RPMI7951 (cell line): ENCODE results near the gene MYPOP. TPM values are rescaled to one million over a fixed set of nuclear protein-coding genes. Genes with fewer than 3 reads are reported as not detected.
A peak's percentile ranks its signal among the peaks of the same experiment; 100 is the strongest.

ENCODE experiments used
- DNase-seq: peaks from one replicate; pipeline ENCODE4 v3.0.0-alpha.2; 2012; ENCODE audit warnings: low read depth
- total RNA-seq: library from RNA; depleted of rRNA; stranded (reverse); fragments of >200 nt; shearing (Covaris generic); gene quantifications from 2 replicates; pipeline ENCODE4 v1.2.3, GENCODE V29; 2014; rRNA removed

MYPOP gene
- total RNA-seq, 1 experiment from 2014 or later: 1.1 TPM

- DNase-seq: peak; percentile 40
Observed at GRCh38 chr19:45863840-45864628, 38.4 kb downstream of the MYPOP start, which contains the start of gene FOXA3. Gene FOXA3 (plus strand): TSS chr19:45864326. CDS start chr19:45864457, 131 bp downstream.

DNA sequence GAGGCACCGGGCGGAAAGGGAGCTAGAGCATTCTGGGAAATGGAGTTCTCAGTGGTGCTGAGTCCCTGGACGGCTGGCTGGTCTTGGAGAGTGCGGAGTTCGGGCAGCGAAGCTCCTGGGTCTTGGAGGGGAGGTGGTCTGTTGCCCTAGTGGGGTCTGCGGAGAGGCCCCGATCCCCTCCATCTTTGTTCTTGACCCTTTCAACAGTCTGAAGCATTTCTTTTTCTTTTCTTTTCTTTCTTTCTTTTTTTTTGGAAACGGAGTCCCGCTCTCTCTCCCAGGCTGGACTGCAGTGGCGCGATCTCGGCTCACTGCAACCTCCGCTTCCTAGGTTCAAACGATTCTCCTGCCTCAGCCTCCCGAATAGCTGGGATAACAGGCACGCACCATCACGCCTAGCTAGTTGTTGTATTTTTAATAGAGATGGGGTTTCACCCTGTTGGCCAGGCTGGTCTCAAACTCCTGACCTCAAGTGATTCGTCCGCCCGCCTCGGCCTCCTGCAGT, 39.0 kb downstream of the MYPOP start:
- DNase-seq: no peak

DNA sequence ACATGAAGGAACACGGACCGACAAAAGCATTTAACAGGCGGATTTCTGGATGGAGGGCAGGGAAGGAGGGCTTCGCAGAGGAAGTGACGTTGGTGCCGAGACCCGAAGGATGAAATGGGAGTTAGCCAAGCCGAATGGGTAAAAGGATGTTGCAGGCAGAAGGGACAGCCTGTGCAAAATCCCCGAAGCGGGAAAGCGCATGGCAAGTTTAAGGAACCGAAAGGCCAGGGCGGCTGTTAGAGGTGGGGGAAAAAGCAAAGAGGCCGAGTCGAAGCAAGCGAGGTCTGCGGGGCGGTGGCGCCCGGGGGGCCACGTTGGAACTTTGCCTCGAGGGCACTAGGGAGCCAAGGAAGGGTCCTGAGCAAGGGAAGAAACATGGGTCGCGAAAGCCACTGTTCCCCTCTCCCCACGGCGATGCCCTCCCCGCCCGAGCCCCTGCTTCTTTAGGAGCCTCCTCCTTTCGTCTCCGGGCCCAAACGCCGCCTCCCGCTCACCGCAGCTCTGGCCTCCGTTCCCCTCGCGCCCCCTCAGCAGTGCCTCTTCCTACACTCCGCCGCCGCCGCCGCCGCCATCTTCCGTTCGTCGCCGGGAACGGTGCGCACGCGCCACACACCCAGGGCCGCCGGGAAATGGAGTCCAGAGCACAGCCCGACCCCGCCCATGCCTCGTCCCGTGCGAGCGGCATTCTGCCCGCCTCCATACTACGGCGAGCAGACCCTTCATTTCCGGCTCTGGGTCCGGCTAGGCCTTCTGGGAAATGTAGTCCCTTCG, 39.7 kb downstream of the MYPOP start, which contains the start of gene SYMPK:
TSS of gene SYMPK (minus strand) at position 584 of the 771 bp plus-strand sequence. CDS start 8,652 bp downstream, outside the sequence.
- peak; percentile 98 for DNase-seq

DNA sequence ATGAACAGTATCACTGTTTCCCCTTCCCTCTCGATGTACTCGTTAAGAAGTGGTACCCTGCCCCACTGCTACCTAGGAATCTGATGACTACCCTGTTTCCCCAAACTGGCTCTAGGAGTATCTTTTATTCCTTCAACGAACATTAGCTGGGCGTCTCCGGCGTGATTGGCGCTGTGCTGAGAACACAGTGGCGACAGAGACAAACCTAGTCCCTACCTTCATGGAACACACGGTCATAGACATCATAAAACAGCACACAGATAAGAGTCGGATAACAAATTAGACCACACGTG, 40.2 kb downstream of the MYPOP start:
- DNase-seq: no peak

GRCh38 chr19:45860359-45861259, 41.8 kb downstream of the MYPOP start:
- no peak for DNase-seq

GRCh38 chr19:45854167-45854778, 48.1 kb downstream of the MYPOP start:
- DNase-seq: no peak

DNA sequence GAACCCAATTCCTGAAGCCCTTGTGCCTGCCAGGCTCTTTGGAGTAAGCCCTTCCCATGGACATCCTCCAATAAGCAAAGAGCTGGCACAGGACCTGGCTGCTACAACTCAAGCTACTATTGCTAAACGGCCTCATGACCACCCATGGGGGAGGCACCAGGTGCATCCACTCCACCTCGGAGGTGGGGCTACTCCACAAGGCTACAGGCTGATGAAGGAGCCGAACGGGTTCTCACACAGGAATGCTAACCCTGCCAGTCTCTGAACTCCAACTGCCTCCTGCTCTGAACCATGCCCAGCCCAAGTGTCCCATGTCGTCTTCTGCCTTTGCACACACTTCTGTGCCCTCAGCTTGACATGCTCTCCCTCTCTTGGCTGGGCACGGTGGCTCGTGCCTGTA, 49.4 kb downstream of the MYPOP start:
- no peak for DNase-seq

DNA sequence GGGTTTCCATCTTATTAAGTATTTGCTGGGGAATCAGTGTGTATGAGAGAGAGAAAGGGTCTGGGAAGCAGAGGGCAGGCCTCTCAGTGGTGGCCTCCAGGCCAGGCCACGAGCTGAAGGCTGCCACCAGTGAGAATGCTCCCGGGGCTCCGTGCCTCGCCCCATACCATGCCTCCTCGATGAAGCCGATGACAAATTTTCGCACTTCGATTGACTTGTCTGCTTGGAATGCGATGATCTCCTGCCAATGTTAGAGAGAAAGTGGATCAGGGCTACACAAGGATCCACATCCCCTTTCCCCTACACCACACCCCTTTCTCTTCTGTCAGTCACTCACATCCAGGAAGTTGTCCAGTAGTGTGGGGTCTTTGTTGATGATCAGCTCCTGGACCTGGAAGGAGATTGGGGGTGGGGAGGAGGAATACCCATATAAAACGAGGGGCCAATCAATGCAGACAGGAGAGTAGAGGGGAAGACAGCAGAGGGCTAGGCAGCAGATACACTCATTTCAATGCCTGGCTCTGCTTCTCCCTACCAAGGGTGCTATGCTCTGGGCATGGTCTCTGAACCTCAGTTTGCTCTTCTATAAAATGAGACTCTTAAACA, 50.2 kb downstream of the MYPOP start:
- no peak for DNase-seq

GRCh38 chr19:45848922-45849321, 53.5 kb downstream of the MYPOP start:
- DNase-seq: no peak

DNA sequence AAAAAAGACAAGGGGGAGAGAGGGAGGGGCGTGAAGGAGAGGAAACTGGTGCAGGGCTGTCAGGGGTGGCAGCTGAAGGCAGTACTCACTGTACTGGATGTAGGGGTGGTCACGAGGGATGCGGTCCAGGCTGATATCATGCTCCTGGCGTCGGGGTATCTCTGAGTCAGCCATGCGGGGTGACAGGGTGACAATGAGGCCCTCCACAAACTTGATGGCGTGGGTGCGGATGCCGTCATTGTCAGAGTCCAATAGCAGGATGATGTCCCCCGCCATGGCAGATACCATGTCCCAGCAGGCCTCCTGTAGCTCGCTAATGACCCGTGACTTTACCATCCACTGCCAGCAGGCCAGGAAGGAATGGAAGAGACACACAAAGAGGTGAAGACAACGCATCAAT, 54.8 kb downstream of the MYPOP start:
- DNase-seq: no peak

DNA sequence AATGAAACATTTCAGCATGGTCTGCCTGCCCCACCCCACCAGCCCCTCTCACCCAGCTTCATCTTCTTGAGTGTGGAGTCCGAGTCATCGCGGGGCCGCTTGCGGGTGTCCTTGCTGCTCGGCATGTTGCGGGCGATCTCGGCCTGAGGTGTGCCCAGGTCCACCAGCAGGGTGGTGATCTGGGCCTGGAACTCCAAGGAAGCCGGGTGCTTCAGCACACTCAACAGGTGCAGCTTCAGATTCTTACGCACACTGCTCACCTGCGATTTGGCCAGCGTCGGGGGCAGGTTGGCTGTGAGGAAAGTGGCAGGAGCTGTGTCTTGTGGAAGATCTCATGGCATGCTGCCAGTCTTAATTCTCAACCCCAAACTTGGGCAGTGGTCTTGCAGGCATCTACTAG, 60.2 kb downstream of the MYPOP start:
- no peak for DNase-seq

Other genes with a start within 250 kb of the MYPOP start
- gene GIPR, start 234.4 kb downstream of the MYPOP start, total RNA-seq: not detected in 2 replicates
- gene SNRPD2, start 210.7 kb downstream of the MYPOP start, total RNA-seq: 474 and 568 TPM in 2 replicates
- gene QPCTL, start 209.9 kb downstream of the MYPOP start, total RNA-seq: 13.8 and 15.4 TPM in 2 replicates
- gene FBXO46, start 171.7 kb downstream of the MYPOP start, total RNA-seq: 3.2 and 5.3 TPM in 2 replicates
- gene MEIOSIN, start 169.2 kb downstream of the MYPOP start, total RNA-seq: 0.10 TPM in 1 of 2 replicates, not detected in the other
- 5.6 and 6.4 TPM in 2 replicates for gene SIX5, start 133.4 kb downstream of the MYPOP start, total RNA-seq
- 9.3 and 11.1 TPM in 2 replicates for gene DMPK, start 120.1 kb downstream of the MYPOP start, total RNA-seq
- 14.2 and 20.6 TPM in 2 replicates for gene DMWD, start 109.8 kb downstream of the MYPOP start, total RNA-seq
- not detected in 2 replicates for gene RSPH6A, start 87.3 kb downstream of the MYPOP start, total RNA-seq
- gene SYMPK, start 39.5 kb downstream of the MYPOP start, total RNA-seq: 27.8 and 33.0 TPM in 2 replicates
- not detected in 2 replicates for gene FOXA3, start 38.3 kb downstream of the MYPOP start, total RNA-seq
- gene IRF2BP1, start 16.5 kb downstream of the MYPOP start, total RNA-seq: 12.1 and 19.4 TPM in 2 replicates
- gene NANOS2, start 12.2 kb upstream of the MYPOP start, total RNA-seq: not detected in 2 replicates
- gene NOVA2, start 71.3 kb upstream of the MYPOP start, total RNA-seq: not detected in 2 replicates
- gene CCDC61, start 92.9 kb upstream of the MYPOP start, total RNA-seq: 6.6 and 8.8 TPM in 2 replicates
- gene PGLYRP1, start 120.4 kb upstream of the MYPOP start, total RNA-seq: not detected in 2 replicates
- not detected in 2 replicates for gene IGFL4, start 138.4 kb upstream of the MYPOP start, total RNA-seq
- not detected in 2 replicates for gene IGFL3, start 222.1 kb upstream of the MYPOP start, total RNA-seq
- not detected in 2 replicates for gene IGFL2, start 245.6 kb upstream of the MYPOP start, total RNA-seq